Endothelial cell of umbilical vein (primary cell): ENCODE data around the gene PRKAR1B. TPM values are rescaled to one million over a fixed set of nuclear protein-coding genes. Genes with fewer than 3 reads are reported as not detected.

Experiments used
- BruUV-seq: library from RNA; stranded (reverse); fragments of 400-500 nt; replicated peaks from 2 replicates; lab custom pipeline; 2021; lab: Mats Ljungman, UMichigan
- CTCF ChIA-PET: fragments of 300-600, 350-600 bp; sonication (Branson Sonifier 250); formaldehyde crosslinking; loops from one replicate; lab custom pipeline; 2021; ENCODE audit warnings: antibody characterized with exemption, inconsistent platforms; lab: Charles Lee
- POLR2A ChIA-PET: fragments of 300-600, 350-600 bp; sonication (Branson Sonifier 250); formaldehyde crosslinking; loops from one replicate; lab custom pipeline; 2021; ENCODE audit warnings: antibody characterized with exemption, inconsistent platforms; lab: Charles Lee
- DNase-seq: peaks from one replicate; pipeline ENCODE4 v3.0.0-alpha.2; 2011; ENCODE audit warnings: low read depth, low spot score
- FAIRE-seq: peaks from 2 replicates; lab custom pipeline; 2011; peaks lifted over from hg19 to GRCh38; lab: Jason Lieb, UNC
- H2AFZ ChIP-seq: 2 replicates; pipeline ENCODE4 v1.6.0; 2012; ENCODE audit warnings: low read depth, low read length, control low read depth, inconsistent platforms
- H3K27ac ChIP-seq: 2 replicates; pipeline ENCODE4 v1.5.1; 2011; ENCODE audit warnings: low read depth, mild to moderate bottlenecking, control low read depth, low read length, moderate library complexity; ENCODE audit not compliant: insufficient read depth
- H3K27me3 ChIP-seq, 2 experiments: 2 replicates each; pipeline versions ENCODE4 v1.6.0 to v1.6.1; 2011; ENCODE audit warnings: low read length in 2 of 2, mixed read lengths in 1 of 2; ENCODE audit not compliant: control insufficient read depth in 2 of 2, insufficient read depth in 2 of 2
- H3K36me3 ChIP-seq, 2 experiments: 2 replicates in 1 of 2; 3 replicates in 1 of 2; pipeline ENCODE4 v1.5.1; 2011; ENCODE audit warnings: low read length in 2 of 2, mild to moderate bottlenecking in 1 of 2, moderate library complexity in 1 of 2; ENCODE audit not compliant: control insufficient read depth in 2 of 2, insufficient read depth in 2 of 2; ENCODE audit errors: extremely low read depth in 1 of 2
- H3K4me1 ChIP-seq: 3 replicates; pipeline ENCODE4 v1.5.1; 2011; ENCODE audit warnings: mild to moderate bottlenecking, low read length; ENCODE audit not compliant: control insufficient read depth, insufficient read depth; ENCODE audit errors: extremely low read depth
- H3K4me2 ChIP-seq: 2 replicates; pipeline ENCODE4 v1.6.1; 2011; ENCODE audit warnings: low read length, control low read depth, mixed read lengths; ENCODE audit not compliant: insufficient read depth
- H3K4me3 ChIP-seq, 3 experiments: fragments of 200-600 bp in 1 of 3; sonication (generic), shearing (Covaris generic) in 1 of 3; replicated peaks in 1 of 3; 2 replicates each; pipeline ENCODE4 v1.5.1; 2011 to 2016; ENCODE audit warnings: control low read depth in 3 of 3, low read length in 3 of 3, mild to moderate bottlenecking in 2 of 3, inconsistent platforms in 1 of 3, low read depth in 1 of 3, moderate library complexity in 1 of 3; ENCODE audit not compliant: insufficient read depth in 1 of 3
- H3K79me2 ChIP-seq: 2 replicates; pipeline ENCODE4 v1.6.0; 2012; ENCODE audit warnings: low read length, inconsistent platforms; ENCODE audit not compliant: control insufficient read depth, insufficient read depth
- H3K9ac ChIP-seq: replicated peaks from 2 replicates; pipeline ENCODE3; 2011; ENCODE audit warnings: low read length, control low read depth; ENCODE audit not compliant: insufficient read depth; ENCODE audit errors: extremely low read depth
- H3K9me1 ChIP-seq: replicated peaks from 3 replicates; pipeline ENCODE4 v1.6.0; 2011; ENCODE audit warnings: mild to moderate bottlenecking, low read length; ENCODE audit not compliant: control insufficient read depth, insufficient read depth; ENCODE audit errors: extremely low read depth
- H3K9me3 ChIP-seq: replicated peaks from 2 replicates; pipeline ENCODE4 v1.5.1; 2012; ENCODE audit warnings: low read length, inconsistent platforms; ENCODE audit not compliant: control insufficient read depth, insufficient read depth
- H4K20me1 ChIP-seq: replicated peaks from 2 replicates; pipeline ENCODE3; 2011; ENCODE audit warnings: mild to moderate bottlenecking, low read length; ENCODE audit not compliant: control insufficient read depth, insufficient read depth; ENCODE audit errors: extremely low read depth
- EZH2 ChIP-seq: IDR thresholded peaks from 2 replicates; pipeline ENCODE4 v1.6.1; 2012; ENCODE audit warnings: borderline replicate concordance, low read depth, mild to moderate bottlenecking, moderate library complexity, low read length, inconsistent platforms; ENCODE audit not compliant: severe bottlenecking
- FOS ChIP-seq: IDR thresholded peaks from 2 replicates; pipeline ENCODE4 v1.6.1; 2011; ENCODE audit warnings: mild to moderate bottlenecking, low read length, moderate library complexity, borderline replicate concordance; ENCODE audit not compliant: insufficient read depth
- GATA2 ChIP-seq: IDR thresholded peaks from 2 replicates; pipeline ENCODE4 v1.7.0; 2011; ENCODE audit warnings: low read depth, mild to moderate bottlenecking, moderate library complexity, mixed read lengths, low read length; ENCODE audit not compliant: insufficient read length, insufficient read depth
- JUN ChIP-seq: IDR thresholded peaks from 2 replicates; pipeline ENCODE4 v1.6.1; 2011; ENCODE audit warnings: borderline replicate concordance, low read depth; ENCODE audit not compliant: insufficient read length, insufficient read depth
- MYC ChIP-seq: IDR thresholded peaks from one replicate; pipeline ENCODE4 v1.6.1; 2011; ENCODE audit warnings: mild to moderate bottlenecking, low read depth, low read length
- POLR2A ChIP-seq: IDR thresholded peaks from 2 replicates; pipeline ENCODE4 v1.6.1; 2012; ENCODE audit warnings: low read depth, mild to moderate bottlenecking, control low read depth, low read length
- POLR2AphosphoS5 ChIP-seq: IDR thresholded peaks from 2 replicates; pipeline ENCODE4 v1.6.1; 2012; ENCODE audit warnings: low read depth, mild to moderate bottlenecking, control low read depth, low read length, moderate library complexity; ENCODE audit not compliant: insufficient read depth
- dilution Hi-C: fragments of 300-500 bp; cut with MboI; formaldehyde crosslinking; loops from one replicate; pipeline ENCODE4 v1.15.0; 2019; ENCODE audit warnings: low sequenced_read_pairs; ENCODE audit not compliant: extremely low pct_ligation_motif_present
- intact Hi-C: fragments of 100-400 bp; cut with micrococcal nuclease; formaldehyde crosslinking; loops from one replicate; pipeline ENCODE4 v1.10.0; 2022
- polyA plus RNA-seq, 4 experiments: library from polyadenylated mRNA; depleted of rRNA in 3 of 4; stranded (reverse) in 3 of 4; unstranded in 1 of 4; fragments of >200 nt; gene quantifications; 2 replicates each; pipeline versions ENCODE4 v1.2.1 to v1.2.3, GENCODE V29; 2011 to 2012; ENCODE audit warnings: missing spikeins in 1 of 4
- total RNA-seq: library from RNA; stranded (reverse); gene quantifications from 2 replicates; pipeline ENCODE4 v1.2.3, GENCODE V29; 2021
- TF ChIP-seq, protein P1 (sequence below), 2 donors: IDR thresholded peaks; 1 replicate in 1 of 2; 2 replicates in 1 of 2; pipeline ENCODE4 v1.5.1; 2011; ENCODE audit warnings: low read length in 2 of 2, mild to moderate bottlenecking in 2 of 2, moderate library complexity in 2 of 2, control low read depth in 1 of 2, inconsistent platforms in 1 of 2, low read depth in 1 of 2; ENCODE audit not compliant: insufficient read depth in 1 of 2; ENCODE audit errors: extremely low read depth in 1 of 2
- TF ChIP-seq, protein P2 (sequence below): IDR thresholded peaks from 2 replicates; pipeline ENCODE4 v1.6.1; 2011; ENCODE audit not compliant: insufficient read depth, insufficient read length

The PRKAR1B gene
- total and polyA plus RNA-seq, 2 donors (not counting 3 experiments of a cell fraction or from before 2014, with no cell fraction given), result 15.4 to 29.2 TPM

DNA sequence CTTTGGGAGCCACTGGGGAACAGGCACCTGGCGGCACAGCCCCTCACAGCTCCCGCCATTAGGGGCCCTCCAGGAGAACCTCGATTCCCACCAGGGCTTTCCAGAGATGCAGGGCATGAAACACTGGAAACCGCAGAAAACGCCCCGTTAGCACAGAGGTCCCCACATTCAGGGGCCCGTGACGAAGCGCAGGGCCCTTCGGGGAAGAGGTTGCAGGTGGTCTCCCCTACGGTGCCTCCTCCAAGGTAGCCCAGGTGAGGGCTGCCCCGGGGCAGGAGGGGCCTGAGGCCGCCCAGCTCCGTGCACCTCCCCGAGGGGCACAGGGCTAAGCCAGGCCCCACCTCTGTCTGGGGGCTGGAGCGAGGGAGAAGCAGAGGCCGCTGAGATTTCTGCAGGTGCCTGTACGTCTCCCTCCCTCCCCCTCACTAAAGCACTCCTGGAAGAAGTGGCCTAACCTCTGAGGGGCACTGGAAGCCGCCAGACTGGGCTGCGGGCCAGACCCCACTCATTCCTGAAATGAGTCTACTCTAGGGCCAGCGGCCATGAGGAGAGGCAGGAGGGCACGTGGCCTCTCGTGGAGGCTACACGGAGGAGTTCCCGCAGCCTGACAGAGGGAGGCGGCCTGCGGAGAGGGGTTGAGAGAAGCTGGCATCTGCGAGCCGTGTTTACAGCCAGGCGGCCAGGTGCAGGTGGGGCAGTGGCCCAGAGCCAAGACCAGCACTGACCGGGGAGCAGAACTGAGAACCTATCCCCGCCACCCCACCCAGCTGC is 214.4 kb downstream of the PRKAR1B start:
- H3K27me3 ChIP-seq, result no peaks in the 10 kb centered on the region
- DNase-seq (no peak), FAIRE-seq (no peak)
- no peak overlapping the region for H2AFZ ChIP-seq
- no peak for TF ChIP-seq EZH2
- no peak overlapping the region for H3K4me3 ChIP-seq
- no peak overlapping the region for H3K9ac ChIP-seq
- intact Hi-C loops (no loop called here), dilution Hi-C loops (no loop called here)
- H3K79me2 ChIP-seq, result peaks cover 65% of the 10 kb centered on the region
- H3K4me2 ChIP-seq, result no peak overlapping the region
- POLR2A ChIA-PET, result no interaction called here
- BruUV-seq, result no TSS peak
- peaks cover 29% of the 10 kb centered on the region for H3K4me1 ChIP-seq
- peak overlapping the region; percentile 72 for H3K27ac ChIP-seq
- no peaks in the 10 kb centered on the region for H4K20me1 ChIP-seq
- peaks cover 4 to 5% of the 10 kb centered on the region in 2 experiments for H3K36me3 ChIP-seq
- CTCF ChIA-PET, result interaction anchor here (1.3 kb wide), 1 partner anchor 181 kb away, joined by 3 read pairs; no protein-coding TSS in a partner anchor
- H3K9me3 ChIP-seq, result no peaks in the 10 kb centered on the region
- no peaks in the 10 kb centered on the region for H3K9me1 ChIP-seq

DNA sequence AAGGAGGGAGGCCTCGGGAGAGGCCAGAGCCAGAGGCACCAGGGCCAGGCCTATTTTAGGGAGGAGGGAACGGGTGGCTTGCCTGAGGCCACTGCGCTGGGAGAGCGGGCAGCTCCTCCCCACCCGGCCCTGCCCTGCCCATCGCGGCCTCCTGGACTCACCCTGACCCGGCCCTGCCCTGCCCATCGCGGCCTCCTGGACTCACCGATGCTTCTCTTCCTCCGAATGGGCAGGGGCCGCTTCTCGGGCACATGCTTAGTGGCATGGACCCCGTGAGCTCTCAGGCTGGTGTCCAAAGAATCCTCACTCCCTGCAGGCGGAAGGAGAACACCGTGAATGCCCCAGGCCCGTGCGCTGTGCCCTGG is 215.0 kb downstream of the PRKAR1B start:
- Histone ChIP-seq H2AFZ (no peak overlapping the region), H3K27ac (no peak overlapping the region), H3K36me3 (peaks cover 4 to 5% of the 10 kb centered on the region in 2 experiments), H4K20me1 (no peaks in the 10 kb centered on the region), H3K79me2 (peaks cover 62% of the 10 kb centered on the region), H3K9me3 (no peaks in the 10 kb centered on the region), H3K9ac (no peak overlapping the region), H3K4me3 (no peak overlapping the region), H3K9me1 (no peaks in the 10 kb centered on the region), H3K4me2 (no peak overlapping the region), H3K27me3 (no peaks in the 10 kb centered on the region), H3K4me1 (peaks cover 29% of the 10 kb centered on the region)
- dilution Hi-C loops (no loop called here), intact Hi-C loops (no loop called here)
- TF ChIP-seq, protein P1, sequence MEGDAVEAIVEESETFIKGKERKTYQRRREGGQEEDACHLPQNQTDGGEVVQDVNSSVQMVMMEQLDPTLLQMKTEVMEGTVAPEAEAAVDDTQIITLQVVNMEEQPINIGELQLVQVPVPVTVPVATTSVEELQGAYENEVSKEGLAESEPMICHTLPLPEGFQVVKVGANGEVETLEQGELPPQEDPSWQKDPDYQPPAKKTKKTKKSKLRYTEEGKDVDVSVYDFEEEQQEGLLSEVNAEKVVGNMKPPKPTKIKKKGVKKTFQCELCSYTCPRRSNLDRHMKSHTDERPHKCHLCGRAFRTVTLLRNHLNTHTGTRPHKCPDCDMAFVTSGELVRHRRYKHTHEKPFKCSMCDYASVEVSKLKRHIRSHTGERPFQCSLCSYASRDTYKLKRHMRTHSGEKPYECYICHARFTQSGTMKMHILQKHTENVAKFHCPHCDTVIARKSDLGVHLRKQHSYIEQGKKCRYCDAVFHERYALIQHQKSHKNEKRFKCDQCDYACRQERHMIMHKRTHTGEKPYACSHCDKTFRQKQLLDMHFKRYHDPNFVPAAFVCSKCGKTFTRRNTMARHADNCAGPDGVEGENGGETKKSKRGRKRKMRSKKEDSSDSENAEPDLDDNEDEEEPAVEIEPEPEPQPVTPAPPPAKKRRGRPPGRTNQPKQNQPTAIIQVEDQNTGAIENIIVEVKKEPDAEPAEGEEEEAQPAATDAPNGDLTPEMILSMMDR (IDR thresholded peaks at IDR 0.05; ENCODE audit: extremely low read depth in 1 of 2, insufficient read depth in 1 of 2, low read depth in 1 of 2, low read length in 2 of 2), result no peak
- no peak for TF ChIP-seq POLR2AphosphoS5
- no peak for TF ChIP-seq GATA2
- TF ChIP-seq POLR2A, result no peak
- TF ChIP-seq EZH2, result no peak
- no peak for TF ChIP-seq FOS
- TF ChIP-seq JUN, result no peak
- TF ChIP-seq, protein P2, sequence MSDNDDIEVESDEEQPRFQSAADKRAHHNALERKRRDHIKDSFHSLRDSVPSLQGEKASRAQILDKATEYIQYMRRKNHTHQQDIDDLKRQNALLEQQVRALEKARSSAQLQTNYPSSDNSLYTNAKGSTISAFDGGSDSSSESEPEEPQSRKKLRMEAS, result no peak
- no peak for TF ChIP-seq MYC
- ChIA-PET POLR2A (no interaction called here), CTCF (no interaction called here)
- no peak for DNase-seq
- no peak for FAIRE-seq
- BruUV-seq, result no TSS peak
